Endothelial cell of umbilical vein (primary cell): ENCODE results near the gene HNRNPM.

ENCODE experiments used
- CTCF ChIP-seq, 2 donors: IDR thresholded peaks; 1 replicate in 1 of 2; 2 replicates in 1 of 2; pipeline ENCODE4 v1.5.1; 2011; ENCODE audit warnings: low read length in 2 of 2, mild to moderate bottlenecking in 2 of 2, moderate library complexity in 2 of 2, control low read depth in 1 of 2, inconsistent platforms in 1 of 2, low read depth in 1 of 2; ENCODE audit not compliant: insufficient read depth in 1 of 2; ENCODE audit errors: extremely low read depth in 1 of 2
- JUN ChIP-seq: IDR thresholded peaks from 2 replicates; pipeline ENCODE4 v1.6.1; 2011; ENCODE audit warnings: borderline replicate concordance, low read depth; ENCODE audit not compliant: insufficient read length, insufficient read depth
- MYC ChIP-seq: IDR thresholded peaks from one replicate; pipeline ENCODE4 v1.6.1; 2011; ENCODE audit warnings: mild to moderate bottlenecking, low read depth, low read length
- POLR2A ChIP-seq: IDR thresholded peaks from 2 replicates; pipeline ENCODE4 v1.6.1; 2012; ENCODE audit warnings: low read depth, mild to moderate bottlenecking, control low read depth, low read length
- POLR2AphosphoS5 ChIP-seq: IDR thresholded peaks from 2 replicates; pipeline ENCODE4 v1.6.1; 2012; ENCODE audit warnings: low read depth, mild to moderate bottlenecking, control low read depth, low read length, moderate library complexity; ENCODE audit not compliant: insufficient read depth

GRCh38 chr19:8396563-8397203 is 48.1 kb upstream of the HNRNPM start:
- TF ChIP-seq CTCF (IDR thresholded peaks at IDR 0.05; ENCODE audit: extremely low read depth in 1 of 2, insufficient read depth in 1 of 2, low read depth in 1 of 2, low read length in 2 of 2) (peak; percentile 75 to 91), POLR2AphosphoS5 (peak; percentile 52), MYC (no peak), POLR2A (no peak), JUN (no peak)
